Muscle layer of colon (tissue), 2 donors: ENCODE data around the gene FAF2.

ENCODE experiments used
- H3K27ac ChIP-seq: one replicate; pipeline ENCODE4 v1.7.0; 2013; ENCODE audit warnings: low read depth, mild to moderate bottlenecking, low read length, moderate library complexity
- H3K27me3 ChIP-seq, 2 donors: one replicate each; pipeline ENCODE4 v1.7.0; 2013; ENCODE audit warnings: low read length in 2 of 2, mild to moderate bottlenecking in 2 of 2; ENCODE audit not compliant: insufficient read depth in 2 of 2, control insufficient read depth in 1 of 2
- H3K36me3 ChIP-seq: one replicate; pipeline ENCODE4 v1.7.0; 2013; ENCODE audit warnings: mild to moderate bottlenecking, low read length; ENCODE audit not compliant: insufficient read depth
- H3K4me1 ChIP-seq: one replicate; pipeline ENCODE4 v1.7.0; 2013; ENCODE audit warnings: mild to moderate bottlenecking, low read length; ENCODE audit not compliant: insufficient read depth
- H3K4me3 ChIP-seq, 2 donors: one replicate each; pipeline ENCODE4 v1.7.0; 2013; ENCODE audit warnings: low read length in 2 of 2, low read depth in 1 of 2, mild to moderate bottlenecking in 1 of 2, moderate library complexity in 1 of 2
- H3K9ac ChIP-seq: one replicate; pipeline ENCODE4 v1.7.0; 2013; ENCODE audit warnings: low read length
- H3K9me3 ChIP-seq: one replicate; pipeline ENCODE4 v1.7.0; 2013; ENCODE audit warnings: mild to moderate bottlenecking, low read length
- donor health status: abdominal sarcoma.
- donor health status: Adenocarcinoma of cecum.

The FAF2 gene

GRCh38 chr5:176420972-176421544 is 27.1 kb upstream of the FAF2 start:
- Histone ChIP-seq H3K36me3 (no peaks in the 10 kb centered on the region), H3K9ac (no peak overlapping the region), H3K9me3 (no peaks in the 10 kb centered on the region), H3K27me3 (no peaks in the 10 kb centered on the region), H3K4me1 (peaks cover 7% of the 10 kb centered on the region), H3K27ac (no peak overlapping the region), H3K4me3 (no peak overlapping the region)

- H3K9ac ChIP-seq: no peak overlapping the region
- no peaks in the 10 kb centered on the region for H3K36me3 ChIP-seq
- no peaks in the 10 kb centered on the region for H3K27me3 ChIP-seq
- H3K9me3 ChIP-seq: no peaks in the 10 kb centered on the region
- no peak overlapping the region for H3K4me3 ChIP-seq
- H3K4me1 ChIP-seq: no peaks in the 10 kb centered on the region
- no peak overlapping the region for H3K27ac ChIP-seq
Observed at GRCh38 chr5:176424181-176424580, 24.0 kb upstream of the FAF2 start.

- Histone ChIP-seq H3K4me1 (no peaks in the 10 kb centered on the region), H3K4me3 (no peak overlapping the region), H3K9ac (no peak overlapping the region), H3K27ac (no peak overlapping the region), H3K27me3 (no peaks in the 10 kb centered on the region), H3K9me3 (no peaks in the 10 kb centered on the region), H3K36me3 (no peaks in the 10 kb centered on the region)
Observed at GRCh38 chr5:176425138-176425537, 23.0 kb upstream of the FAF2 start.

GRCh38 chr5:176425791-176426190 is 22.4 kb upstream of the FAF2 start:
- Histone ChIP-seq H3K9me3 (no peaks in the 10 kb centered on the region), H3K4me1 (no peaks in the 10 kb centered on the region), H3K27me3 (no peaks in the 10 kb centered on the region), H3K4me3 (no peak overlapping the region), H3K36me3 (no peaks in the 10 kb centered on the region), H3K27ac (no peak overlapping the region), H3K9ac (no peak overlapping the region)

GRCh38 chr5:176426876-176427275 is 21.3 kb upstream of the FAF2 start:
- Histone ChIP-seq H3K4me3 (no peak overlapping the region), H3K27me3 (no peaks in the 10 kb centered on the region), H3K27ac (no peak overlapping the region)

GRCh38 chr5:176427971-176428370 is 20.2 kb upstream of the FAF2 start:
- H3K36me3 ChIP-seq: no peaks in the 10 kb centered on the region
- no peak overlapping the region for H3K4me3 ChIP-seq
- H3K9ac ChIP-seq: no peak overlapping the region
- H3K4me1 ChIP-seq: no peaks in the 10 kb centered on the region
- no peak overlapping the region for H3K27ac ChIP-seq
- H3K9me3 ChIP-seq: no peaks in the 10 kb centered on the region
- no peaks in the 10 kb centered on the region for H3K27me3 ChIP-seq

More at GRCh38 chr5:176426876-176427275, 21.3 kb upstream of the FAF2 start:
- no peaks in the 10 kb centered on the region for H3K9me3 ChIP-seq
- H3K4me1 ChIP-seq: no peaks in the 10 kb centered on the region
- H3K9ac ChIP-seq: no peak overlapping the region
- H3K36me3 ChIP-seq: no peaks in the 10 kb centered on the region

GRCh38 chr5:176429972-176430371 is 18.2 kb upstream of the FAF2 start:
- H3K36me3 ChIP-seq: no peaks in the 10 kb centered on the region
- H3K9me3 ChIP-seq: no peaks in the 10 kb centered on the region
- H3K9ac ChIP-seq: no peak overlapping the region
- H3K27ac ChIP-seq: no peak overlapping the region
- H3K4me3 ChIP-seq: no peak overlapping the region
- no peaks in the 10 kb centered on the region for H3K4me1 ChIP-seq
- no peaks in the 10 kb centered on the region for H3K27me3 ChIP-seq

GRCh38 chr5:176432707-176433106 is 15.5 kb upstream of the FAF2 start:
- H3K27ac ChIP-seq: no peak overlapping the region
- H3K4me1 ChIP-seq: no peaks in the 10 kb centered on the region
- H3K4me3 ChIP-seq: no peak overlapping the region
- no peaks in the 10 kb centered on the region for H3K36me3 ChIP-seq
- no peaks in the 10 kb centered on the region for H3K27me3 ChIP-seq
- H3K9ac ChIP-seq: no peak overlapping the region
- no peaks in the 10 kb centered on the region for H3K9me3 ChIP-seq

GRCh38 chr5:176436656-176437055 is 11.5 kb upstream of the FAF2 start:
- Histone ChIP-seq H3K36me3 (no peaks in the 10 kb centered on the region), H3K4me3 (no peak overlapping the region), H3K4me1 (no peaks in the 10 kb centered on the region), H3K9me3 (no peaks in the 10 kb centered on the region), H3K27me3 (peaks cover 0 to 2% of the 10 kb centered on the region in 2 donors), H3K27ac (no peak overlapping the region), H3K9ac (no peak overlapping the region)

GRCh38 chr5:176438959-176439757 is 9.0 kb upstream of the FAF2 start:
- no peaks in the 10 kb centered on the region for H3K36me3 ChIP-seq
- no peaks in the 10 kb centered on the region for H3K4me1 ChIP-seq
- no peak overlapping the region for H3K9ac ChIP-seq
- H3K4me3 ChIP-seq: no peak overlapping the region
- no peak overlapping the region for H3K27ac ChIP-seq
- H3K27me3 ChIP-seq: peaks cover 0 to 7% of the 10 kb centered on the region in 2 donors
- H3K9me3 ChIP-seq: no peaks in the 10 kb centered on the region

- H3K4me3 ChIP-seq: no peak overlapping the region
- no peaks in the 10 kb centered on the region for H3K36me3 ChIP-seq
- no peaks in the 10 kb centered on the region for H3K4me1 ChIP-seq
- peaks cover 0 to 7% of the 10 kb centered on the region in 2 donors for H3K27me3 ChIP-seq
- H3K9ac ChIP-seq: no peak overlapping the region
- H3K27ac ChIP-seq: no peak overlapping the region
- H3K9me3 ChIP-seq: no peaks in the 10 kb centered on the region
Observed at GRCh38 chr5:176440927-176441706, 7.1 kb upstream of the FAF2 start.
